NCI-H748 (cell line): Measurements from ENCODE around the gene ATP10B.

Source experiments
- DNase-seq: peaks from one replicate; lab custom pipeline; 2025; ENCODE audit not compliant: unreplicated experiment; lab: John Stamatoyannopoulos, UW

ATP10B gene

DNA sequence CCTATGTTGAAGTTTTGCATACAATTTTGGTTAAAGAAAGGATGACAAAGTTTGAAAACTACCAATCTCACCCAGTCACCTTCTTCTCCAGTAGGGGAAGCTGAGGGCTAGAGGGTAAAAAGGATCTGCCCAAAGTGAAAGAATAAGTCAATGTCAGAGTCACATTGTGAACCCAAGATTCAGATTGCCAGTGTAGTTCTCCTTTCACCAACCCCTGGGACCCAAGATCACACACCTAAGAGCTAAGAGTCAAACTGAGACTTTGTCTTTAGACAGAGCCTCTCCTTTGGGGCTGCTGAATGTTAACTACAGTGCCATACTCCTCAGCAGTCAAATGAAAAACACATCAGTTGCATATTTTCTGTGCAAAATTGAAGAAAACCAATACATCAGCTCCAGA is 210.6 kb downstream of the ATP10B start:
- no peak for DNase-seq

- no peak for DNase-seq
These were observed 211.6 kb downstream of the ATP10B start for GRCh38 chr5:160640406-160640805.

GRCh38 chr5:160638161-160638742 is 213.8 kb downstream of the ATP10B start:
- DNase-seq = no peak

- DNase-seq = no peak
These were observed 214.5 kb downstream of the ATP10B start for GRCh38 chr5:160637357-160638090.

- DNase-seq = no peak
These were observed 216.3 kb downstream of the ATP10B start for GRCh38 chr5:160635663-160636062.

DNA sequence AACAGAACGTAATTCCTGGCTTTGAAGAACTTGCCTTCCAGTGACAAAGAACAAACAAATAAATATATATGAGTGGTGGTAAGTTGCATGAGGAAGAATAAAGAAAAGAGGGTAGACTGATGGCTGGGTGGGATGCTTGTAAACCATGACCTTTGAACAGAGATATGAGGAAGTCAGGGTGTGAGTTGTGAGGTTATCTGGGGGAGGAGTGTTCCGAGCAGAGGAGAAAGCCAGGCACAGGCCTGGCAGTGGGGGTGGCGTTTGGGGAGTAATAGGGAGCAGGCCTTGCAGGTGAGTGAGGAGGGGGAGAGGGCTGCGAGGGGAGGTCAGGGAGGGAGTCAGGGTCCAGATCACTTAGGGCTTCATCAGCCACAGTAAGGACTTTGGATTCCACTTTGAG is 217.0 kb downstream of the ATP10B start:
- DNase-seq = no peak

DNA sequence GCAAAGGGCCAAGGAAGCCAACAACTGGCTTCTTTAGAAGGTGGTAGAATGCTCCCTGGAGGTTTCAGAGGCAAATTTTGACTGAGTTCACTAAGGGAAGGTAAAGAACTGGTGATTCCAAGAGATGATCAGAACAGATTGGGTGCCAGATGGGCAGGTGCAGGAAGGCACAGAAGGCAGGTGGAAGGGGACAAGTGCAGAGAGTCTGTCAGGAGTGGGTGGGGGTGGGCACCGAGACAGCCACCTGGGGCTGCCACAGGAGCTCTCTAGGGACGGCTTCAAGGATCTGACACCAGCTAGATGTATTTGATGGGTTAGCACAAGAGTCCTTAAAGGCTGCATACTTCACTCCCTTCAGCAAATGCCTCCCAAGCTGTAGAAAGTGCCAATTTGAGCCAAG is 223.0 kb downstream of the ATP10B start:
- no peak for DNase-seq

DNA sequence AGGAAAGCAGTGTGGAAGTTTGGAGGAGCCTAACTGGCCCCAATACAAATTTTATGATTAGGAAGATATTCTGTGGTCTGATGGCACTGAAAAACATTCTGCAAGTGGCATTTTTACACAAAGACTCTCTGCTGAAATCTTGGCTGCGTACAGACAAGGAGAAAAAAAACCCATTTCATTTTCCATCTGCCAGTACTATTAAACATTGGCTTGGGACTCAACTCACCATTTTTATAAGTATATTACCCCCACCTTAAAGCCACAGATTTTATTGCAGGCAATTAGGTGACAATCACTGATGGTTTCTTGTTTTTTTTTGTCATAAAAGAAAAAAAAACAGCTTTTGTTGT is 223.4 kb downstream of the ATP10B start:
- no peak for DNase-seq

DNA sequence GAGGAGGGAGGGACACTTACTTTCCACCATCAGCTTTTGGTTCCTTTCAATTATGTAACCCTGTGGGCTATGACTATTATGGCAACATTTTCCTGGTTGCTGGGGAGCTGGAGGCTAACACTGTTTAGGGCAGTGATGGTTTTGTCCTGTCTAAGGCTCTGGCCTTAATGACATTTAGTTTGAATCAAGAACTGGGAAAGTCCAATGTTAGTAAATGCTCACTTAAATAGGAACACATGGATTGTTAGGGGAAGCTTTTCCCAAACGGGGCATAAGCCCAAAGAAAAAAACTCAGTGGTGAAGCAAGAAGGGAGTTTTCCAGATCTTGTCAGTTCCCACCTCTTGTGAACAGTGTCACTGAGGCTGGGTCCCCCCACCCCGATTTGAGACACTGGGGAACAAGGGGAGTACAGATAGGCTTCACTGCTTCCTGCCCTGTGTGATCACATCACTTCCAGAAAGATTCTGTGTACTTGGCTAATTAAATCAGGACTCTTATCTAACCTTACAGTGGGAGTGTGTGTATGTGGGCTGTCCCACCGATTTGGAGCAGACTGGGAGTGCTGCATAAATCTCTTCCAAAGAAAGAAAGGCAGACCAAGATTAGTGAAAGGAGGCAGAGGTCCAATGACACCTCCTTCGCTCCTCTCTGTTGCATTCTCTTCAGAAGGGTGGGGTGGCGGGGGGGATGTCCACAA is 223.9 kb downstream of the ATP10B start:
- no peak for DNase-seq

DNA sequence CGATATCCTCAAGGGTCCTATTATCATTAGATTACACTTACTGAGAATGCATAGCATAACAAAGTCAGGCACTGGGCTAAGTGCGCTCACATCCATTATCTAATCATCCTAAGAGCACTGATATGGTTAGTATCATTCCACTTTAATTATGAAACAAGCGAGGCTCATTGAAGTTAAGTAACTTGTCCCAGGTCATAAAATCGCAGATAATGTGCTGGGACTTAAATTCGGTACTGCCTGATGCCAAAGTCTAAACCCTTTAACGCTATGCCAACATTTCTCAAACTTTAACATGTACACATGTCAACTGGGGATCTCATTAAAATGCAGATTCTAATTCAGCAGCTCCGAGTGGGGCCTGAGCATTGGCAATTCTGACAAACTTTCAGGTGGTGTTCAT is 225.7 kb downstream of the ATP10B start:
- DNase-seq = no peak

DNA sequence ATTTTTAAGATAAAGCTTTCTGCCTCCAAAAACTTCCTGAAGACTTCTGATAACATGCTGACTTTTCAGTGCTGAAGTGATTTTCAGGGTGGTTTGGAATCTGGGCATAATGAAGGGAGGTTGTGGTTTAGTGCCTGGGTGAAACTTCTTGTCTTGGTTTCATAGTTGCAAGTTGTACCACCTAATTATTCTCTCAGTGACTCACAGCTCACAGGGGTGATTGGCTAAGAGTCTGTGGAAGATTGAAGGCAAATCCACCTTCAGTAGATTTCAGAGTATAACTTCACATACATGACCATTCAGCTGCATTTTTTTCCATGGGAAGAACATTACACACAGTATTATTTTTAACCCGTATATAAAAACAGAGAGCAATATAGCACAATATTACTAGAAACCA is 230.5 kb downstream of the ATP10B start:
- no peak for DNase-seq

DNA sequence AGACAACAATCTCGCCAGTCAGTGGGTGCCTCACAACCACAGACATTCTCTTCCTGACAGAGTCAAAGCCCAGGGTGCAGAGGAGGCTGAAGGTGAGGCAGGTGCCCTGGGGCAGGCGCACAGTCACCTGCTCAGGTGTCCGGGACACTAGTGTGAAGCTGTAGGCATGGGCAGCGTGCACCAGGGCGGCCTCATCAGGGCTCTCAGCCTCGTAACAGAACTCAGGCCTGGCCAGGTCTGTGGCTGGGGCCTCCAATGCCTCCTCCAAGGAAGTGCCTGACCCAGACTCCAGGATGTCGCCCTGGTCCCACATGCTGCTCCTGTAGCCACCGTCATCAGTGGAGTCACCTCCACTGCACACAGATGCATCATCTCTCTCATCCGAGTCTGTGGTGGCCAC is 231.6 kb downstream of the ATP10B start:
- no peak for DNase-seq

DNA sequence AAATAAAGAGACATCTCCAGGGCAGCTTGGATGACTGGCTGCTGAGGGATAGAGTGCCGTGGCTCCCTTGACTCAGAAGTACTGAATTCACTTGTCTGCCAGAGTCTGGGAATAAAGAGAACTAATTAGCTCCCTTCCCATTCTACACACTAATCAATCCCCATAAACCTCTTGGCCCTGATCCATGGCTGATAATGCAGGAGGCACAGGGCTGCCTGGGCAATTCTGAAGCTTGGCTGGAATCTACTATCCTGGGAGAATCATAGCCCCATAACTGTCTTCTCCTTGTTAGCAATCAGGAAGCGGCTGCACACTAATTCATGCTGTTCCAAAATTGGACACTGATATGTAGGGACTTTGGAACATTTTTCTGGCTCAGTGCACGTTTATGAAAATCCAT is 232.6 kb downstream of the ATP10B start:
- DNase-seq = peak; percentile 16

- no peak for DNase-seq
These were observed 233.7 kb downstream of the ATP10B start for GRCh38 chr5:160618286-160618685.

DNA sequence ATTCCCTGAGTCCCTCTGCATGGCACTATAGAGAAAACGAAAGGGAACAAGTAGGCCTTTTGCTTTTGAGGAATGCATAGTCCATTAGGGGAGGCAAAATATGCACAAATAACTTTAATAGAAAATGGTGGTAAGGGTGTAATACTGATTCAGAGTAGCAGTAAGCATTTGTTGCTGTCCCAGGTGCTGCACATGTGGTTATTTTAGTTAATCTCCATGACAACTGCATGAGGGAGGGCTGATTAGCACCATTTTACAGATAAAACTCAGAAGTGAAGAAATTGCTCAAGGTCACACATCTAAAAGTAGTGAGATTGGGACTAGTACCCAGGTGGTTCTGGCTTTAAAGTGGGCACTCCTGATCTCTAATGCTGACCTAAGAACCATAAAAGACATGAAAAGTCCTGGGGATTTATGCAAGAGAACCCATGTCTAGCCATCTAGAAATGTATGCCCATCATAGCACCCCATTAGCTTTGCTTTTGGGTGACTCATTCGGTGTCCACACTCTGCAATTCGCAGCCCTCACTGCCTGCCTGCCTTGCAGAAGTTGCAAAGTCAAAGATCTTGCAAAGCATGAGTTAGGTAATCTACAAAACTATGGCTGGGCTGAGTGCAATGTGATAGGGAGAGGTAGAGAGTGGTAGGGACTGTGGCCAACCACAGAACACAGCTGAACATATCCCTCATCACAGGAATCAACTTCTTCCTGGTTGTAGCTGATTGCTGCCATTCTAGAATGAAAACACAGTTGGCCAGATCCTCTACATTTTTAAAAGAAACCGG is 235.1 kb downstream of the ATP10B start:
- no peak for DNase-seq

DNA sequence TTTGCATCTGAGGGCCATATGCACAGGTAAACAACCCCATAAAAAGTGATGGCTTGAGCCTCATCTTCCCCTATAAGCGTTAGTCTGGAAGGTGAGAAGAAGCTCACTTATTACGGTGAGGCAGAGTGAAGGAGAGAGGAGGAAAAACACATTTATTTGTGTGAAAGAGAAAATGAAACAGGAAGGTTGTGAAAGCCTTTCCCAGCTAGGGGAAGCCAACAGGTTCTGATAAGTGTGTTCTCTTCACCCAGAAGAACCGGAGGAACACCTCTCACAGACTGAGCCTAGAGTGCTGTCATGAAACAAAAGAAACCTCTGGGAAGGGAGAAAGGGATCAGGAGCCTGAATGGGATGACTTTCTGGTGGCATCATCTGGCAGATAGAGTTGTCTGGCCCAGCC is 237.9 kb downstream of the ATP10B start:
- DNase-seq = no peak

DNA sequence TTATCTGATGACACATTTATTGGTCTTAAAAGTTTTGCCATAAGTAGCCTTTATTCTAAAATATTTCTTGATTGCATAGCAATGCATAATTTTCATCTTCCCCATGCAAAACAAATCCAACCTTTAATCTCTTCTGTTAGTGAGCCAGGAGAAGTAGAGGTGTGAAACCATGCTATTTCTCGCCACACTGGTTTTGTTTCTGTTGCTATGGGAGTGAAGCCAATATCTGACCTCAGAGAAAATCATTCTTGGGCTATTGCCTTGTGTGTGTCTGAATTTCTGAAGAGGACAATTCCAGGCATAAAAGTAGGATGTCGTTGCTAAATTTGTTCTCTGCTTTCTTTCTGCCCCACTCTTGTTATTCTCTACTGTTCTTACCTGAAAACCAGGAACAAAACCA is 246.7 kb downstream of the ATP10B start:
- DNase-seq = no peak

DNA sequence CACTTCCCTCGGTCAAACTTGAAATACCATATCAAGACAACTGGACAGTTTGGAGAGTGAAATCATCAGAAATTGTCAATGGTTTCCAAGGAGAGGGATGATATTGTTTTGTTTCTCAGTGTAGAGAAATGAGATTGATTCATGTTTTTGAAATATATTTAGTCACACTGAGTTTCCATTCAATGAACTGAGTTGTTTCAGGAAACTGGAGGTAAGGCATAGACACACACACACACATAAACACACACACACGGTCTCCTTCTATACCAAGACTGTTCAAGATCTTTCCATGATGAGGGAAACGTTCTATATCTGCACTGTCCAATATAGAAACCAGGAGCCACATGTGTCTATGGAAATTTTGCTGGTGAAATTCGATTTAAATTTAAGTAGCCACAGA is 247.5 kb downstream of the ATP10B start:
- no peak for DNase-seq

DNA sequence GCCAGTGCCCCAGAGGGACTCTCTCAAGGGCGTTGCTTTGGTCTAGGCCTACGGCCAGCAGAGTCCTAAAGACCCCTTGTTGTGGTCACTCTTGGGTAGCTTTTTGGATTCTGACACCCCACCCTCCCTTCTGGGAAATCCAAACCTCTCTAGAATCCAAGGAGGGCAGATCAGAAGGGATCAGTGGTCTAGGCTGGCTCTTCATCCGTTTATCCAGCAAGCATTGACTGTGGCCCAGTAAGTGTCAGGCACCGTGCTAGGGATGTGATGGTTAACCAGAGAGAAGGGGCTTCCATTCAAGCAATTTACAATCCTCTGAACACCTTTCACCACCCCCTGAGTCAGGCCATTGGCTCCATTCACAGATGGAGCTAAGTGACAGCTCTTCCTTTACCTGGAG is 249.3 kb downstream of the ATP10B start:
- no peak for DNase-seq

GRCh38 chr5:160601046-160601445 is 251.0 kb downstream of the ATP10B start:
- no peak for DNase-seq

GRCh38 chr5:160573318-160573717 is 278.7 kb downstream of the ATP10B start:
- DNase-seq = no peak
